ENCODE measurements around the gene CHD1L. TPM values are rescaled to one million over a fixed set of nuclear protein-coding genes. Genes with fewer than 3 reads are reported as not detected.
A peak's percentile ranks its signal among the peaks of the same experiment; 100 is the strongest.
"Not testable (repeated sequence)": the region's sequence is repeated elsewhere in the genome, so short reads cannot be mapped to it uniquely, and the experiment has no call there.

The CHD1L gene
- total RNA-seq, 2 experiments from 2014 or later, result 62.3 to 63.2 TPM

DNA sequence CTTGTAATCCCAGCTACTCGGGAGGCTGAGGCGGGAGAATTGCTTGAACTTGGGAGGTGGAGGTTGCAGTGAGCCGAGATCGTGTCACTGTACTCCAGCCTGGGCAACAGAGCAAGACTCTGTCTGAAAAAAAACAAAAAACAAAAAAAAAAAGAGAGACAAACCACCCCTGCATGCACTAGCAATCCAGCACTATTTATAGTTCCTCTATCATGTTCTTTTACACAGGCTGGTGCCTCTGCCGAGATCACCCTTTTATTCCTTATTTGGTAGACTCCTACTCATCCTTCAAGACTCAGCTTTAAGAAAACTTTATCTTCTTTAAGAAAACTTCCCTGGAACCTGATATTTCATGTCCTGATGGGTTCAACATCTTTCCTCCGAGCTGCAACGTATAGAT lies 28.2 kb upstream of the CHD1L start:
- POLR2A ChIA-PET, result no interaction called here
- CTCF ChIA-PET, result no interaction called here

DNA sequence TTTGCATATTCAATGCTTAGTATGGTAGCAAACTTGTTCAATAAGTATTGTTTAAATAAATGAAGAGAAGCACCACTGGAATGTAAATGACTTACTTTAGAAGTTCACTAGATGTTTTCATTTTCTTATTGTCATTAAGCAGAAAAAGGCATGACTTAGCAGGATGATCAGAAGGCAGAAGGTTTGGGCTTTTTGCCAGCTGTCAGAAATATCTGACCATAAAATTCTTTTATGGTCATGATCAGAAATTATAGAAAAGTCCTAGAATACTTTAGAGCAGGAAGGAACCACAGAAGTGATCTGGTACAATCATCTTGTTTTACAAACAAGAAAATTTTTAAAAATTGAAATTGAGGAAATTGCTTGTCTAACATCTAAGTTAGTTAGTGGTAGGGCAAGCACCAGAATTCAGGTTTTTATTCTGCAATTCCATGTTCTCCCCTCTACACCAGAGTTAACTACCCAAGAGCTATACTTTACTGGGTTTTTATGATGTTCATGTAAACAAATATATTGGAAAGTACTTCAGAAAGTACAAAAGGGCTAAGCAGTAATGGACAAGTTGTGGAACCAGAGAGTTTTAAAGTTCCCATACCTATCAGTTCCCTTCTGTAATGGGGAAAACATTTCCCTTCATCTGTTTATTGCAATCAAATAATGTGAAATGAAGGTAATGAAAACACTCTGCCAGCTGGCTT lies 27.5 kb upstream of the CHD1L start:
- H3K4me3 Mint-ChIP-seq, result no peak overlapping the region
- ChIA-PET POLR2A (no interaction called here), CTCF (no interaction called here)
- no peak for ATAC-seq
- no peak overlapping the region for H3K27ac Mint-ChIP-seq
- peaks cover 5% of the 10 kb centered on the region for H3K27me3 Mint-ChIP-seq (ENCODE audit: low read depth)
- no peaks in the 10 kb centered on the region for H3K4me1 Mint-ChIP-seq (ENCODE audit: low read depth)
- H3K36me3 Mint-ChIP-seq (ENCODE audit: low read depth), result no peaks in the 10 kb centered on the region
- H3K9me3 Mint-ChIP-seq (ENCODE audit: insufficient read depth), result no peaks in the 10 kb centered on the region
- DNase-seq, result no peak

More for the DNA sequence above, 28.2 kb upstream of the CHD1L start:
- Mint-ChIP-seq H3K9me3 (ENCODE audit: insufficient read depth) (no peaks in the 10 kb centered on the region), H3K27me3 (ENCODE audit: low read depth) (peaks cover 5% of the 10 kb centered on the region), H3K4me3 (no peak overlapping the region), H3K4me1 (ENCODE audit: low read depth) (no peaks in the 10 kb centered on the region), H3K36me3 (ENCODE audit: low read depth) (no peaks in the 10 kb centered on the region), H3K27ac (no peak overlapping the region)
- no peak for DNase-seq
- ATAC-seq, result no peak

DNA sequence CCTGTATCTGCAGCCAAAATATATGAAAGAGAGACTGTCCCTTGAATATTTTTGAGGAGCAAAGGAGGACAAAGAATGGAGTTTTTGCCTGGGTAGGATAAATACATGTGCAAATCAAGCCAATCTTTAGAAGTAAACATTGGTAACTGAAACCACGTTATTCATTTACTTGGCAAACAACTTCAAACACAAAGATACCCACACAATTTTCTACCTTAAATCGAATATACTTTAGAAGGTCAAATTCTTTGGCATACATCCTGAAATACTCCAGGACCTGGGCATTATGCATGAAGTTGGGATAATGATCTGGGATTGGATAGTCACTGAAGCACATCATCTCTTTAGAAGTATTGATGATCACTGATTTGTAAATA lies 27.0 kb upstream of the CHD1L start:
- Mint-ChIP-seq H3K27ac (no peak overlapping the region), H3K4me3 (no peak overlapping the region), H3K9me3 (ENCODE audit: insufficient read depth) (no peaks in the 10 kb centered on the region), H3K4me1 (ENCODE audit: low read depth) (no peaks in the 10 kb centered on the region), H3K27me3 (ENCODE audit: low read depth) (peaks cover 5% of the 10 kb centered on the region), H3K36me3 (ENCODE audit: low read depth) (no peaks in the 10 kb centered on the region)
- ChIA-PET POLR2A (no interaction called here), CTCF (interaction anchor here (0.6 kb wide), 1 partner anchor 27 kb away, joined by 3 read pairs; the partner anchor contains the start of gene CHD1L)
- DNase-seq (no peak), ATAC-seq (no peak)

DNA sequence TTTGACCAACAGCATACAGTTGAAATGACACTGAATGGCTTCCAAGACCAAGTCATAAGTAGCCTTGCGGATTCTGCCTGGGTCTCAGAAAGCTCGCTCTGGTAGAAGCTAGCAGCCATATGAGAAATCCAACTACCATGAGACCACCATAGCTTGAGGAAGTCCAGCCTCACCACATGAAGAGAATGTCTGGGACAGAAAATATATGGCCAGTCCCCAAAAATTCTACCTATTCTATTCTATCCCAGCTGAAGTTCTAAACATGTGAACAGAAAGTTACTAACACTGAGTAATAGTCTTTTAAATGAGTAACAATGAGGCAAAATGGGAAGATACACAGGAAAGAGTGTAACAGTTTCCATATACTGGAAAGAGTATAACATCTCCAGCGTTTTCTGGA lies 26.4 kb upstream of the CHD1L start:
- H3K27ac Mint-ChIP-seq, result no peak overlapping the region

DNA sequence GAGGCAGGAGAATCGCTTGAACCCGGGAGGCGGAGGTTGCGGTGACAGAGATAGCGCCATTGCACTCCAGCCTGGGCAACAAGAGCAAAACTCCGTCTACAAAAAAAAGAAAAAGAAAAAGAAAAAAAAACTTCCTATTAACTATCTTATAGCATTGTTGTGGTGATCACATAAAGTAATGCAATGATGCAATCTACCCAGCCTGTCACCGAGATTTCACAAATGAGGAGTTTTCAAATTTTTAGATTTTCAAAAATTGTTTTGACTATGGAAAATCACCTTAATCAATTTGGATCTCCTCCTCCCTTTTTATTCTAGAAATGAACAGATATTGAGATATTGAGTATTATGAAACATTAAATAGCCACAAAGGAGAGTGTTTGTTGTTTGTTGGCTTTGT lies 25.3 kb upstream of the CHD1L start:
- no peaks in the 10 kb centered on the region for H3K36me3 Mint-ChIP-seq (ENCODE audit: low read depth)
- ChIA-PET CTCF (interaction anchor here (1.1 kb wide), 1 partner anchor 8 kb away, joined by 3 read pairs; the partner anchor contains the start of gene FMO5), POLR2A (no interaction called here)
- no peaks in the 10 kb centered on the region for H3K9me3 Mint-ChIP-seq (ENCODE audit: insufficient read depth)
- ATAC-seq, result no peak
- no peaks in the 10 kb centered on the region for H3K4me1 Mint-ChIP-seq (ENCODE audit: low read depth)
- H3K27me3 Mint-ChIP-seq (ENCODE audit: low read depth), result peaks cover 9% of the 10 kb centered on the region
- no peak overlapping the region for H3K4me3 Mint-ChIP-seq
- no peak for DNase-seq
- H3K27ac Mint-ChIP-seq, result no peak overlapping the region

More for the DNA sequence above, 26.4 kb upstream of the CHD1L start:
- Mint-ChIP-seq H3K4me3 (no peak overlapping the region), H3K27me3 (ENCODE audit: low read depth) (peaks cover 5% of the 10 kb centered on the region), H3K9me3 (ENCODE audit: insufficient read depth) (no peaks in the 10 kb centered on the region), H3K36me3 (ENCODE audit: low read depth) (no peaks in the 10 kb centered on the region), H3K4me1 (ENCODE audit: low read depth) (no peaks in the 10 kb centered on the region)
- POLR2A ChIA-PET, result no interaction called here
- ATAC-seq (no peak), DNase-seq (no peak)
- CTCF ChIA-PET, result interaction anchor here (0.6 to 1.1 kb wide), 2 partner anchors 9 to 26 kb away, joined by 3 read pairs; partner anchors contain the start of genes CHD1L and FMO5

DNA sequence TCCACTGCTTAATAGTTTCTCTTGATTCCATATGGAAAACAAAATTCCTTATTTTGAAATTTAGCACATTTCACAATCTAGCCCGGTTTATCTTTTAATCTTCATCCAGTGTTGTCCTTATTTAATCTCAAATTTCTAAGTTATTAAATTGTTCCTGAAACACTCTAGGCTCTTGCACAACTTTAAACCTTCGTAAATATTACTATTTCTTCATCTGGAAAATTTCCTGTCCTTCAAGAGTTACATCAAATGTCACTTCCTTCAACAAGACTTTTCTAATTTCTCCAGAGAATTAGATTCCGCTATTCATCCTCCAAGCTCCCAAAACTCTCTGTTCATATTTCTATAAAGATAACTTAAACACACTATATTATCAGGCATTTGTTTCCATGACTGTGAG lies 23.9 kb upstream of the CHD1L start:
- no peaks in the 10 kb centered on the region for H3K4me1 Mint-ChIP-seq (ENCODE audit: low read depth)
- no peak for ATAC-seq
- no peaks in the 10 kb centered on the region for H3K36me3 Mint-ChIP-seq (ENCODE audit: low read depth)
- H3K27ac Mint-ChIP-seq, result no peak overlapping the region
- ChIA-PET POLR2A (no interaction called here), CTCF (no interaction called here)
- H3K27me3 Mint-ChIP-seq (ENCODE audit: low read depth), result peaks cover 13% of the 10 kb centered on the region
- H3K9me3 Mint-ChIP-seq (ENCODE audit: insufficient read depth), result no peaks in the 10 kb centered on the region
- no peak overlapping the region for H3K4me3 Mint-ChIP-seq
- DNase-seq, result no peak

DNA sequence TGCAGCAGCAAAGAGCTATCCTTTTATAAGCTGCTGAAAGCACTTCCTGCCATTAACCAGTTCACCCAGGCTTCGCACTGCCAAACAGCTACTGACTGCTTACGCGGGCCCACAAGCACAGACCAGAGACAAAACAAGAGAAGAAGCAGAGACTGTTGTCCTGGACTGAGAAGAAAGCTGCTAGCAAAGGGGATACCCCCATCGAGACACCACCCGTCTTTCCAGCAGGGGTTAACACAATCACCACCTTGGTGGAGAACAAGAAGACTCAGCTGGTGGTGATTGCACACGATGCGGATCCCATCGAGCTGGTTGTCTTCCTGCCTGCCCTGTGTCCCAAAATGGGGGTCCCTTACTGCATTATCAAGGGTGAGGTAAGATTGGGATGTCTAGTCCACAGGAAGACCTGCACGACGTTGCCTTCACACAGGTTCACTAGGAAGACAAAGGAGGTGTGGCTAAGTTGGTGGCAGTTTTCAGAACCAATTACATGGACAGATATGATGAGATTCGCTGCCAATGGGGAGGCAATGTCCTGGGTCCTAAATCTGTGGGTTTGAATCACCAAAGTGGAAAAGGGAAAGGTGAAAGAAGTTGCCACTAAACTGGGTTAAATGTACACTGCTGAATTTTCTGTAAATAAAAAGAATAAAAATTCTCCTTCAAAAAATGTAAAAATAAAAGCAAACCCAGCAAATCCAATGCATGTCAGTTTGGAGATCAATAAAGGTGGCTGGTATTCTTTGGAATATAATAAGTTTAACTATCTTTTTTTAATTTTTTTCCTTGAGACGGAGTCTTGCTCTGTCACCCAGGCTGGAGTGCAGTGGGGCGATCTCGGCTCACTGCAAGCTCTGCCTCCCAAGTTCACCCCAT lies 18.5 kb upstream of the CHD1L start:
- ChIA-PET POLR2A (no interaction called here), CTCF (interaction anchor here (0.9 to 1.8 kb wide), 2 partner anchors 19 to 51 kb away, joined by 4 read pairs; partner anchors contain the start of gene CHD1L)
- H3K4me3 Mint-ChIP-seq, result no peak overlapping the region
- peaks cover 18% of the 10 kb centered on the region for H3K4me1 Mint-ChIP-seq (ENCODE audit: low read depth)
- no peak overlapping the region for H3K27ac Mint-ChIP-seq
- H3K27me3 Mint-ChIP-seq (ENCODE audit: low read depth), result peaks cover 15% of the 10 kb centered on the region
- H3K36me3 Mint-ChIP-seq (ENCODE audit: low read depth), result no peaks in the 10 kb centered on the region
- no peaks in the 10 kb centered on the region for H3K9me3 Mint-ChIP-seq (ENCODE audit: insufficient read depth)
- ATAC-seq, result no peak
- no peak for DNase-seq

DNA sequence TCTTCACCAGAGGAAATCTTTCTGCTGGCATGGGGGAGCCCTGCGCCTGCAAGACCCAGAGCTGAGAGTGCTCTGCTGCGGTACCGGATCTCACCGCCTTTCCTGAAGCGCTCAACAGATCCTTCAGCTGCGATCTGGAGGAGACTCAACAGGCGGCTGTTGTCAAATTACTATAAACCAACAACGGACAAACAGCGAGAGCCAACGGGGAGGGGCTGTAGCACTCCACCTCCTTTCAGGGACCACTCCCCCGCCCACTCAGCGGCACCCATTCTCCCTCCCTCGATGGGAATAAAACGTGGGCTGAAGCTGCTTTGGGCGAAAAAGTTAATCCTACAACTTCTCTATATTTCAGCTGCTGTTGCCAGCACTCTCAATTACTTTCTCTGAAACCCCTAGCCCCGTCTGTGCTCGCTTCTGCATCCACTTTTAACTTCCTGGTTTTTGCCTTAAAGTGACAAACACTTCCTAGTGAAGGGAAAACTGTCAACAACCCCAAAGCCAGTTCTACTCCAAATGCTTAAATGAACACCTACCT lies 17.2 kb upstream of the CHD1L start, which contains the start of gene FMO5:
TSS of gene FMO5 (minus strand) at position 147 of the 538 bp plus-strand sequence. CDS start 310 bp downstream, outside the sequence.
- ATAC-seq, result peak; percentile 97
- Mint-ChIP-seq H3K27me3 (ENCODE audit: low read depth) (peaks cover 15% of the 10 kb centered on the region), H3K4me3 (peak within 1 kb of the TSS; percentile 95), H3K9me3 (ENCODE audit: insufficient read depth) (no peaks in the 10 kb centered on the region), H3K36me3 (ENCODE audit: low read depth) (no peaks in the 10 kb centered on the region), H3K27ac (peak within 1 kb of the TSS; percentile 86), H3K4me1 (ENCODE audit: low read depth) (peaks cover 18% of the 10 kb centered on the region)
- CTCF ChIA-PET, result interaction anchor here (0.8 to 2.0 kb wide), 5 partner anchors 9 to 46 kb away, joined by 3 to 18 read pairs (median 3); partner anchors contain the start of gene CHD1L
- POLR2A ChIA-PET, result interaction anchor here (2.0 kb wide), 1 partner anchor 141 kb away, joined by 5 read pairs; no protein-coding TSS in a partner anchor
- peak; percentile 64 for DNase-seq

DNA sequence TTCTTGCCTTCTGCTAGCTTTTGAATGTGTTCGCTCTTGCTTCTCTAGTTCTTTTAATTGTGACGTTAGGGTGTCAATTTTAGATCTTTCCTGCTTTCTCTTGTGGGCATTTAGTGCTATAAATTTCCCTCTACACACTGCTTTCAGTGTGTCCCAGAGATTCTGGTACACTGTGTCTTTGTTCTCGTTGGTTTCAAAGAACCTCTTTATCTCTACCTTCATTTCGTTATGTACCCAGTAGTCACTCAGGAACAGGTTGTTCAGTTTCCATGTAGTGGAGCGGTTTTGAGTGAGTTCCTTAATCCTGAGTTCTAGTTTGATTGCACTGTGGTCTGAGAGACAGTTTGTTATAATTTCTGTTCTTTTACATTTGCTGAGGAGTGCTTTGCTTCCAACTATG lies 11.5 kb upstream of the CHD1L start:
- DNase-seq; H3K4me1 Mint-ChIP-seq (ENCODE audit: low read depth); ATAC-seq; POLR2A ChIA-PET; CTCF ChIA-PET; H3K4me3 Mint-ChIP-seq; H3K9me3 Mint-ChIP-seq (ENCODE audit: insufficient read depth); H3K27ac Mint-ChIP-seq; H3K36me3 Mint-ChIP-seq (ENCODE audit: low read depth): not testable (repeated sequence)
- H3K27me3 Mint-ChIP-seq (ENCODE audit: low read depth), result peaks cover 13% of the 10 kb centered on the region

DNA sequence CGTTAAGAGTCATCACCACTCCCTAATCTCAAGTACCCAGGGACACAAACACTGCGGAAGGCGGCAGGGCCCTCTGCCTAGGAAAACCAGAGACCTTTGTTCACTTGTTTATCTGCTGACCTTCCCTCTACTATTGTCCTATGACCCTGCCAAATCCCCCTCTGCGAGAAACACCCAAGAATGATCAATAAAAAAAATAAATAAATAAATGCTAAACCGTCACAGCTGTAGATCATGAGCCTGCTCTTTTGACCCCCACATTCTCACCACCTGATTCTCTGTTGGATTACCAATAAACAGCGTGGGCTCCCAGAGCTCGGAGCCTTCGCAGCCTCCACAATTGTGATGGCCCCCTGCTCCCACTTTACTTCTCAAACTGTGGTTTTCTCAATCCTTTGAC lies 8.6 kb upstream of the CHD1L start:
- peaks cover 11% of the 10 kb centered on the region for H3K27me3 Mint-ChIP-seq (ENCODE audit: low read depth)
- H3K36me3 Mint-ChIP-seq (ENCODE audit: low read depth); H3K9me3 Mint-ChIP-seq (ENCODE audit: insufficient read depth); H3K4me1 Mint-ChIP-seq (ENCODE audit: low read depth); H3K27ac Mint-ChIP-seq; ATAC-seq; POLR2A ChIA-PET; DNase-seq; H3K4me3 Mint-ChIP-seq; CTCF ChIA-PET: not testable (repeated sequence)

DNA sequence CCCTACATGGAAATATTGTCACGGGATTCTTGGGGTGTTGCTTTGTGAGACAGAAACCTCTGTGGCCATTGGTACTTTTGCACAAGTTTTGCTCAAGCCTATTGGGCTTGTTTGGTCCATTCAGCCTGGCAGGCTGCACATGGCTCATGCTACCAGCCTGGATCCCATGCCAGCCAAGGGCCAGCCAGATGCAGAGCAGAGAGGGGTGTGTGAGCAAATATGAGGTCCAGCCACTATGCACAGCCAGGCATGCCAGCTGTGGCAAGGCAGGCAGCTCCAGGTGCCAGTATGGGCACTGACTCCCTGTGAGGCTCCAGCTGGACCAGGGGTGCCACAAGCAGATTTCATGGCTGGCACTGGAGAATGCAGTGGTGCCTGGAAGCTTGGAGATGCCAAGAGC lies 6.7 kb upstream of the CHD1L start:
- Mint-ChIP-seq H3K4me1 (ENCODE audit: low read depth) (no peaks in the 10 kb centered on the region), H3K9me3 (ENCODE audit: insufficient read depth) (no peaks in the 10 kb centered on the region), H3K4me3 (no peak overlapping the region), H3K27ac (no peak overlapping the region), H3K36me3 (ENCODE audit: low read depth) (no peaks in the 10 kb centered on the region), H3K27me3 (ENCODE audit: low read depth) (peaks cover 14% of the 10 kb centered on the region)
- no peak for ATAC-seq
- no peak for DNase-seq
- POLR2A ChIA-PET, result no interaction called here
- CTCF ChIA-PET, result no interaction called here

DNA sequence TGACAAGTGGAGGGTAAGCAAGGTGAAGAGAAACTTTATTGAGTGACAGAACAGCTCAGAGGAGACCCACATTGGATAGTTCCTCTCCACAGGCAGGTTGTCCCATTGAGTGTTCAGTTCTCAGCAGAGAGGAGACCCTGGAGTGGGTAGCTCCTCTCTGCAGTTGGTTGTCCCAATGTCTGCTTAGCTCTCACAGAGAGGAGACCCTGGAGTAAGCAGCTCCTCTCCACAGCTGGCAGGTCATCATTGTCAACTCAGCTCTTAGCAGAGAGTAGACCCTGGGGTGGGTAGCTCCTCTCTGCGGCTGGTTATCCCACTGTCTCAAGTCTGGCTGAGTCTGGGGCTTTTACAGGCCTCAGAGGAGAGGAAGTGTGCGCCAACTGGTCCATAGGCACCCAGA lies 6.0 kb upstream of the CHD1L start:
- no peak for ATAC-seq
- ChIA-PET POLR2A (interaction anchor here (0.7 kb wide), 1 partner anchor 63 kb away, joined by 3 read pairs; no protein-coding TSS in a partner anchor), CTCF (no interaction called here)
- H3K27ac Mint-ChIP-seq, result no peak overlapping the region
- no peaks in the 10 kb centered on the region for H3K36me3 Mint-ChIP-seq (ENCODE audit: low read depth)
- peaks cover 9% of the 10 kb centered on the region for H3K27me3 Mint-ChIP-seq (ENCODE audit: low read depth)
- peaks cover 3% of the 10 kb centered on the region for H3K4me1 Mint-ChIP-seq (ENCODE audit: low read depth)
- H3K9me3 Mint-ChIP-seq (ENCODE audit: insufficient read depth), result no peaks in the 10 kb centered on the region
- H3K4me3 Mint-ChIP-seq, result no peak overlapping the region
- DNase-seq, result no peak
